Gastroesophageal sphincter (tissue), 4 donors: Measurements from ENCODE around the gene SMTNL1. TPM values are rescaled to one million over a fixed set of nuclear protein-coding genes. Genes with fewer than 3 reads are reported as not detected.

Source experiments
- ATAC-seq: fragments of 150-250 bp; one replicate; pipeline ENCODE4 v1.9.1; 2016; ENCODE audit warnings: mild to moderate bottlenecking, moderate library complexity
- H3K27ac ChIP-seq, 4 donors: fragments of 200-600 bp; sonication (generic) in 3 of 4; 1 replicate in 3 of 4; 2 replicates in 1 of 4; pipeline ENCODE4 v1.5.1; 2016 to 2019
- H3K27me3 ChIP-seq: fragments of 200-600 bp; sonication (generic); one replicate; pipeline ENCODE4 v1.5.1; 2019
- H3K36me3 ChIP-seq, 2 donors: fragments of 200-600 bp; sonication (generic); one replicate each; pipeline ENCODE4 v1.5.1; 2019; ENCODE audit warnings: control low read depth in 1 of 2
- H3K4me1 ChIP-seq, 3 donors: fragments of 200-600 bp; sonication (generic); 1 replicate in 2 of 3; 2 replicates in 1 of 3; pipeline ENCODE4 v1.5.1; 2016 to 2019; ENCODE audit warnings: control low read depth in 2 of 3
- H3K4me3 ChIP-seq, 2 donors: fragments of 200-600 bp; sonication (generic); one replicate each; pipeline ENCODE4 v1.5.1; 2019; ENCODE audit warnings: mild to moderate bottlenecking in 1 of 2, moderate library complexity in 1 of 2
- H3K9me3 ChIP-seq, 3 donors: fragments of 200-600 bp; sonication (generic); one replicate each; pipeline ENCODE4 v1.5.1; 2017 to 2019; ENCODE audit warnings: control low read depth in 2 of 3
- EP300 ChIP-seq: sonication (generic); formaldehyde crosslinking; IDR thresholded peaks from one replicate; pipeline ENCODE4 v1.6.1; 2017; ENCODE audit warnings: antibody characterized with exemption, mild to moderate bottlenecking
- POLR2A ChIP-seq, 2 donors: fragments of 450-650 bp; IDR thresholded peaks; one replicate each; pipeline ENCODE4 v1.6.1; 2017; ENCODE audit warnings: antibody characterized with exemption in 2 of 2, mild to moderate bottlenecking in 2 of 2, moderate library complexity in 1 of 2
- POLR2AphosphoS5 ChIP-seq: sonication (generic); formaldehyde crosslinking; IDR thresholded peaks from one replicate; pipeline ENCODE4 v1.6.1; 2017; ENCODE audit warnings: antibody characterized with exemption
- WGBS, 2 donors: methylation state at CpG; one replicate each; pipeline ENCODE4 v1.1.5; 2018; ENCODE audit warnings: low coverage in 1 of 2; 5-methylcytosine and 5-hydroxymethylcytosine counted together
- total RNA-seq, 4 donors: library from RNA; depleted of rRNA; stranded (reverse); fragments of >200 nt; gene quantifications; one replicate each; pipeline ENCODE4 v1.1.0, GENCODE V29; 2016
- TF ChIP-seq, protein P1 (sequence below), 4 experiments: fragments of 200-600 bp in 2 of 4; fragments of 450-650 bp in 2 of 4; sonication (generic) in 1 of 4; IDR thresholded peaks; one replicate each; pipeline ENCODE4 v1.5.1; 2017 to 2019; ENCODE audit warnings: antibody characterized with exemption in 4 of 4, mild to moderate bottlenecking in 2 of 4, moderate library complexity in 2 of 4

Gene SMTNL1
- total RNA-seq, 4 donors from 2014 or later = not detected

DNA sequence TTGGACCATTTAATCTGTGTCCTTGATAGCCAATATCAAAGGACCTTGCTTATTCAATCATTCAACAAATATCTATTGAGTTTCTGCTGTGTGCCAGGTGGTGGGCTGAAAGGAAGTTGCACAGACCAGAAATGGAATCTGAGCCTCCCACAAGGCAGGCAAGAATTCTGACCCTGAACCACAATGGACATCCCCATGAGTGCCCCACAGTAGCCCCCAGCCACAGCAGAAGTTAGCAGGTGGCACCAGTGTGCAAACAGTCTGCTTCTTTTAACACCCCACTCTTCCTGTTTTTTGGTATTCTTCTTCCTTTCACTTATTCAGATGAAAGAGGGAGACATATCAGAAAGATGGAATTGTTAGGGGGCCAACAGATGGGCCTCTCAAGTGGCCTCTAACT, 47.9 kb downstream of the SMTNL1 start:
- H3K36me3 ChIP-seq = no peaks in the 10 kb centered on the region
- H3K27me3 ChIP-seq = peaks cover 5% of the 10 kb centered on the region
- no peak for ATAC-seq
- TF ChIP-seq POLR2AphosphoS5 (no peak), EP300 (no peak), POLR2A (IDR thresholded peaks at IDR 0.05) (no peak)
- TF ChIP-seq, protein P1, sequence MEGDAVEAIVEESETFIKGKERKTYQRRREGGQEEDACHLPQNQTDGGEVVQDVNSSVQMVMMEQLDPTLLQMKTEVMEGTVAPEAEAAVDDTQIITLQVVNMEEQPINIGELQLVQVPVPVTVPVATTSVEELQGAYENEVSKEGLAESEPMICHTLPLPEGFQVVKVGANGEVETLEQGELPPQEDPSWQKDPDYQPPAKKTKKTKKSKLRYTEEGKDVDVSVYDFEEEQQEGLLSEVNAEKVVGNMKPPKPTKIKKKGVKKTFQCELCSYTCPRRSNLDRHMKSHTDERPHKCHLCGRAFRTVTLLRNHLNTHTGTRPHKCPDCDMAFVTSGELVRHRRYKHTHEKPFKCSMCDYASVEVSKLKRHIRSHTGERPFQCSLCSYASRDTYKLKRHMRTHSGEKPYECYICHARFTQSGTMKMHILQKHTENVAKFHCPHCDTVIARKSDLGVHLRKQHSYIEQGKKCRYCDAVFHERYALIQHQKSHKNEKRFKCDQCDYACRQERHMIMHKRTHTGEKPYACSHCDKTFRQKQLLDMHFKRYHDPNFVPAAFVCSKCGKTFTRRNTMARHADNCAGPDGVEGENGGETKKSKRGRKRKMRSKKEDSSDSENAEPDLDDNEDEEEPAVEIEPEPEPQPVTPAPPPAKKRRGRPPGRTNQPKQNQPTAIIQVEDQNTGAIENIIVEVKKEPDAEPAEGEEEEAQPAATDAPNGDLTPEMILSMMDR (IDR thresholded peaks at IDR 0.05) = no peak
- no peak overlapping the region for H3K4me3 ChIP-seq
- no peaks in the 10 kb centered on the region for H3K4me1 ChIP-seq
- no peaks in the 10 kb centered on the region for H3K9me3 ChIP-seq
- no peak overlapping the region for H3K27ac ChIP-seq

DNA sequence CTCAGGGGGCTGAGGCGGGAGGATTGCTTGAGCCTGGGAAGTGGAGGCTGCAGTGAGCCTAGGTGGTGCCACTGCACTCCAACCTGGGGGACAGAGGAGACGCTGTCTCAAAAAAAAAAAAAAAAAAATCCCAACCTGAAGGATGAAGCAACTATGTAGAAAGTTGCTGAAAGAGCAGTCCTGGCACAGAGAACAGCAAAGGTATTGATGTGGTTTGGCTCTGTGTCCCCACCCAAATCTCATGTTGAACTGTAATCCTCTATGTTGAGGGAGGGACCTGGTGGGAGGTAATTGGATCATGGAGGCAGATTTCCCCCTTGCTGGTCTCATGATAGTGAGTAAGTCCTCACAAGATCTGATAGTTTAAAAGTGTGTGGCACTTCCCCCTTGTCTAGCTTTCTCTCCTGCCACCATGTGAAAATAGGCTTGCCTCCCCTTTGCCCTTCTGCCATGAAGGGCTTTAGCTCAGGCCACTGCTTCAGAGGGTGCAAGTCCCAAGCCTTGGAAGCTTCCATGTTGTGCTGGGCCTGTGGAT, 49.4 kb downstream of the SMTNL1 start:
- Histone ChIP-seq H3K4me1 (no peaks in the 10 kb centered on the region), H3K27ac (no peak overlapping the region), H3K9me3 (no peaks in the 10 kb centered on the region), H3K27me3 (peaks cover 5% of the 10 kb centered on the region), H3K36me3 (no peaks in the 10 kb centered on the region), H3K4me3 (no peak overlapping the region)
- 0 to 100% methylated on average over 1 of the region's 2 CpGs for WGBS, 2 donors
- no peak for TF ChIP-seq POLR2AphosphoS5
- no peak for TF ChIP-seq POLR2A (IDR thresholded peaks at IDR 0.05)
- TF ChIP-seq EP300 = no peak
- TF ChIP-seq, protein P1 (IDR thresholded peaks at IDR 0.05) = no peak
- ATAC-seq = no peak

DNA sequence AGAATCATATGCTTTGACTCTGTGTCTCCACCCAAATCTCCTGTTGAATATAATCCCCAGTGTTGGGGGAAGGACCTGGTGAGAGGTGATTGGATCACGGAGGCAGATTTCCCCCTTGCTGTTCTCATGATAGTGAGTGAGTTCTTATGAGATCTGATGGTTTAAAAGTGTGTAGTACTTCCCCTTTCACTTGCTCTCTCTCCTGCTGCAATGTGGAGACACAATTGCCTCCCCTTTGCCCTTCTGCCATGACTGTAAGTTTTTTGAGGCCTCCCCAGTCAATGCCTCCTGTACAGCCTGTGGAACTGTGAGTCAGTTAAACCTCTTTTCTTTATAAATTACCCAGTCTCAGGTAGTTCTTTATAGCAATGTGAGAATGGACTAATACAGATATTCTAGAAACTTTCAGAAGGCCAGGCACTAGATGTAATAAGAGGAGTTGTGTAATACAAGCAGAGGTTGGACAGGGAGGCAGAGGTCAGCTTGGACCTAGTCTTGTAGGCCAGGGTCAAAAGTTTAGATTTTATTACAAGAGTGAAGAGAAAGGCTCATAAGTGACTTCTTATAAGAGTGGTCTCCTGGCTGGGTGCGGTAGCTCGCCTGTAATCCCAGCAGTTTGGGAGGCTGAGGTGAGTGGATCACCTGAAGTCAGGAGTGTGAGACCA, 50.8 kb downstream of the SMTNL1 start:
- Histone ChIP-seq H3K4me1 (no peaks in the 10 kb centered on the region), H3K4me3 (no peak overlapping the region), H3K27me3 (no peaks in the 10 kb centered on the region), H3K36me3 (no peaks in the 10 kb centered on the region), H3K27ac (no peak overlapping the region), H3K9me3 (no peaks in the 10 kb centered on the region)
- ATAC-seq = no peak
- TF ChIP-seq EP300 (no peak), POLR2A (IDR thresholded peaks at IDR 0.05) (no peak), POLR2AphosphoS5 (no peak)
- TF ChIP-seq, protein P1 (IDR thresholded peaks at IDR 0.05) = no peak
- 67 to 86% methylated on average over 1 to 3 of the region's 3 CpGs for WGBS, 2 donors

DNA sequence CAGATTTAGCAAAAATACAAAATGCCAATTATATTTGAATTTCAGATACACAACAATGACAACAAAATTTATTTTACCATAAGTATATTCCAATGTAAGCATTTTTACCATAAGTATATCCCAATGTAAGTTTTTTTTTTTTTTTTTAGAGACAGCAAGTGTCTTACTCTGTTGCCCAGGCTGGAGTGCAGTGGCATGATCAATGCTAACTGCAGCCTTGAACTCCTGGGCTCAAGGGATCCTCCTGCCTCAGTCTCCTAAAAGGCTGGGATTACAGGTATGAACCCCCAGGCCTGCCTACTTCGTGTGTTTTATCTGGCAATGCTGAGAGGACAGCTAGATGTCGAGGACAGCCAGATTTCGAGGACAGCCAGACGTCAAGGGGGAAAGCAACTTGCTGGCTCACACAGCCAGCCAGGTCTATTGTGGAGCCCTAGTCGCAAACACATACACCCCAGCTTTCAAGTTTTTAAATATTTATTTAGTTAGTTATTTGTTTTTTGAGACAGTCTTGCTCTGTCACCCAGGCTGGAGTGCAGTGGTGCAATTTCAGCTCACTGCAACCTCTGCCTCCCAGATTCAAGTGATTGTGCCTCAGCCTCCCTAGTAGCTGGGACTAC, 59.0 kb downstream of the SMTNL1 start:
- H3K27ac ChIP-seq = peak overlapping the region in 2 of 4 donors; percentile 90 to 93
- WGBS, 2 donors = 76% methylated on average over 3 of the region's 5 CpGs; no CpG with 5 or more reads in 1 of the 2 donors
- peaks cover 0 to 13% of the 10 kb centered on the region in 2 donors for H3K36me3 ChIP-seq
- TF ChIP-seq, protein P1 (IDR thresholded peaks at IDR 0.05) = no peak
- TF ChIP-seq POLR2AphosphoS5 = no peak
- no peak for TF ChIP-seq POLR2A (IDR thresholded peaks at IDR 0.05)
- TF ChIP-seq EP300 = no peak
- no peaks in the 10 kb centered on the region for H3K27me3 ChIP-seq
- ATAC-seq = no peak
- H3K4me3 ChIP-seq = peak overlapping the region in 1 of 2 donors; percentile 68
- H3K4me1 ChIP-seq = peaks cover 0 to 34% (median 4%) of the 10 kb centered on the region in 3 donors
- H3K9me3 ChIP-seq = no peaks in the 10 kb centered on the region
